HG02798 (cell line): ENCODE measurements around the gene WWOX.

Experiments
- ATAC-seq: cut with Tn5 transposase; IDR thresholded peaks from one replicate; pipeline ENCODE4 v1.9.1; 2021; ENCODE audit warnings: mild to moderate bottlenecking; ENCODE audit not compliant: unreplicated experiment, poor library complexity

The WWOX gene

DNA sequence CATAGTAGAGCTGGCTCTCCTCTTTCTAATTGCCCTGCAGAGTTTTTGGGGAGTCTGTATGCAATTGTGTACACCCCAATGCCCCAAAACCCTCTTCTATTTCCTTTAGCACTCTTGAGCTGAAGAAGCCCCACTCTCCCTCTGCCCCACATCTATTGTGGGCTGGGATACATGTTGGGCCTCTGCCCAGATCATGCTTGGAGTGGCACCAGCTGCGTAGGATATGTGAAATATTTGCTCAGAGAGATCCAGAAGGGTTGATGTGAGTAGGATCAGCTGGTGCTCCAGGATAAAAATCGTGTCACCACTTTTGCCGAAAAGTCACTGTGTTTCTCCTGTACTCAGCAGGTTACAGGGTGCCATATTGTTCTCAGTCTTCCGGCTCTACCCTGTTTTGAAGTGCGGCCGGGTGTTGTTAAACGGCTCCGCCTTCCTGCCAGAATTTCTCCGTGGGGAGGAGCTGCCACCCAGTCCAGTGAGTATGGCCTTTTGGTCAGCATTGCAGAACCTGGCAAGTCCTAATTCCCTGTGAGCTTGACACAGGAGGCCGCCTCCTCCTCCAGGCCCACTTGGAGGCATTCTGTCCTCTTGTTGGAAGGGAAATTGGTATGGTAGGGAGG is 664.5 kb downstream of the WWOX start:
- ATAC-seq = no peak

DNA sequence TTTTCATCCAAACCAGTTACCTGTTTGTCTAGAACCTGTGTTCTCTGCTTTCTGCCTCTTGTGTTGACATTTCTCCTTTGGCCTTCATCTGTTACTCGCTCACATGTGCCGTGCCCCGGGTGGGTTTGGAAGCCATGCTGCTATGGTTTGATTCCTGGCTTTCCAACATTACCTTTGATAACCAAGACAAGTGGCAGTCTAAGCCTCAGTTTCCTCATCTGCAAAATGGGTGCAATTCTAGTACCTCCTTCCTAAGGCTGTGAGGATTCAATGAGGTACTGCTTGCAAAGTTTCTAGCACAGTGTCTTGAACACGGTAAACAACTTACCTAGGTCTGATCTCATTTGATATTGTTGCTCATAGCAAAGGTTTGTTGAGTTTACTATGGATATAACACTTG is 665.0 kb downstream of the WWOX start:
- no peak for ATAC-seq

DNA sequence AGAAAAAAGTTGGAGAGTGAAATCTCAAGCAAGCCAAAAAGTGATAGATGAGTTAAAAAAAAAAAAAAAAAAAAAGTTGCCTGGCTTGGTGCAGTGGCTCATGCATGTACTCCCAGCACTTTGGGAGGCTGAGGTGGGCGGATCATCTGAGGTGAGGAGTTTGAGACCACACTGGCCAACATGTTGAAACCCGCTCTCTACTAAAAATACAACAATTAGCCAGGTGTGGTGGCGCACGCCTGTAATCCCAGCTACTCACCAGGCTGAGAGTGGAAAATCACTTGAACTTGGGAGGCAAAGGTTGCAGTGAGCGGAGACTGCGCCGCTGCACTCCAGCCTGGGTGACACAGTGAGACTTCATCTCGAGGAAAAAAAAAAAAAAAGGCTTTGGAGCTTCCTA is 668.8 kb downstream of the WWOX start:
- ATAC-seq = no peak

DNA sequence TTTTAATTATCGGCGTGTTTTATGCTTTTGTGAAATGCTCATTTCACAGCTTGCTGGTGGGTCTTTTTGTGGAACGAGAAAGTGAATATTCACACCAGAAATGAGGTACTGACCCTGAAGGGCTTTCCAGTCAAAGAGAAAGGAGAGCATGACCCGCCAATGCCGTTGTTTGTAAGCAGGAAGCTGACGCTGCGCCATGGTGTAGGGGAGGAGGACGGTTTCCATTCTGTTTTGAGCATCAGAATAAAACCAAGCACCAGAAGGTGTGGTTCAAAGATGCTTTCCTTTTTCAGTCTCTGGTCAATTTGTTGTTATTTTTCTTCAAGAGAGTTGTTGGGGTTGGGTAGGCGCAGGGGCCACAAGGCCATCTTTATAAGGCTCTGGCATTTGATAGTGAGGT is 669.3 kb downstream of the WWOX start:
- ATAC-seq = peak; percentile 53

DNA sequence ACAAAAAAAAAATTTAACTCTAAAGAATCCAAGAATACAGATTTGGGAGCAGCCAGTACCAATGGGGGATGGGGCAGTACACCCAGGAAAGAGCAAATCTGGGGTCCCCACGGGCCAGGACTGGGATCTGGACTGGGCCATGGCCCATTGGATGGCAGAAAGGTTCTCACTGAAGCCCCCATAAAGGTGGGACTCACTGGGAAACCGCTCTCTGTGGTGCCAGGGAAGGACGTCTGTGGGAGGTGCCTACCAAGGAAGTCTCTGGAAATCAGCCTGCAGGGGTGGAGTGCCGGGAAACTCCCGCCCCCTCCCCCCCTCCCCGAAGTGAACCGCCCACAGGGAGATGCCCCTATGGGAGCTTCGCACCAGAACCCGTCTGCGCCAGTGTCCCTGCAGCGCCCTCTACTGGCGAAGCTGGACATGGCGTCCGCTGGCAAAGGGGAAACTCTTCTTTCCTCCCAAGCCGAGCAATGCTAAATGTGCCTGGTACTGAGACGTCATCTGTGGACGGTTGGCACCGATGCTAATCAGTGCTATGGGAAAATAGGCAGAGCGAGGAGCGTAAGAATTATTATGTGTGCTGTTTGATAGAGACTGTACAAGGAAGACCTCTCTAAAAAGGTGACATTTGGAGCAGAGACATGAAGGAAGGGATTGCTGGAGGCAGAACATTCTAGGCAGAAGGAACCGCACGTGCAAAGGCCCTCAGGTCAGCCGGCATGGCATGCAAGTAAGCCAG is 671.1 kb downstream of the WWOX start:
- ATAC-seq = peak; percentile 83

DNA sequence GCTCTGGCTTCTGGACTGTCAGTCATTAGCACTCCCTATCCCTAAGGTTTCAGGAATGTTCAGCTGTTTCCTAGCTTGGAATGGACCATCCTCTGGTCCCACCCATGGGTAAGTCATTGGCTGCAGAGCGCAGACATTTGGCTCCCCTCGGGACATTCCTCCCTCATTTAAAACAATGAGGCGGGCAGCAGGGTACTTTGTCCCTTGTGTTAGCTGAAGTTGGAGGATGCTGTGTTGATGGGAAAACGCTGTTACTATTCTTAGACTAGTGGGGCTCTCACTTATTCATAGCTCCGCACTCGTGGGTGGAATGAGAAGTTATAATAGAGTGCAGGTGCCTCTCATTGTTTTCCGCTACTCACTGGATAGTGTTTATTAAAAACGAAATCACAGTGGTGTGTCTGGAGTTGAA is 673.8 kb downstream of the WWOX start:
- ATAC-seq = no peak

DNA sequence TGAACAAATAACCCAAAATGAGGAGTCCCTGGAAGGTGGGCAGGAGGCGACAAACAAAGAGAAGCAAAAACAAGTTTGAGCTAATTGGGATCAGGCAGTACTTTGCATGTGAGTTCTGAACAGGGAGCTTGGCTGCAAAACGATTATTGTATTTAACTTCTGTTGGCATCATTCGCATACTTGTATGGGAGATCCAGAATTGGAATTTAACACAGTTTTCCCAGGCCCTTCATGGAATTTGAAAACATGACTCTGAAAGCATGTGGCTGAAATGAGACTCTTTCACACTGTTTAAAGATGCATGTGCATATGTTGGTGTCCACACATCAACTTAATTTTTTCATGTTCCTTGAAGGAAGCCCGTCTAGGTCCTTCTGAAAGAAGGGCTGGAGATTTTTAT is 674.3 kb downstream of the WWOX start:
- no peak for ATAC-seq

DNA sequence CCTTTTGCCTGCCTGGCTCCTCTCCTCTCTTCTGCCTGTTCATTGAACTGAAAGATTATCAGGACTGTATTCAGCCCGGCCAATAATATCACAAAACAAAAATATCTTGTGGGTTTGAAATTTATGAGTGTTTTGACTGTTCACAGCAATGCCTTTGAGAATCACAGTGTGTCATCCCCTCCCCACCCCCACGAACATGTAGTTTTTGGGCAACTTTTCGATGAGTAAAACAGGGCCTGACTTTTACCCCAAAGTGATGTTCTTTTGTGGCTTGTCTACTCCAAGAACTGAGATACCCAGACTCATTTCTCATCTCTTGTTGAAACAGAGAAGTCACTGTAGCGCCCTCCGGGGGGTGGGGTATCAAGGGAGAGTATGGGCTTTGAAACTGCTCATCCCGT is 675.7 kb downstream of the WWOX start:
- ATAC-seq = no peak

DNA sequence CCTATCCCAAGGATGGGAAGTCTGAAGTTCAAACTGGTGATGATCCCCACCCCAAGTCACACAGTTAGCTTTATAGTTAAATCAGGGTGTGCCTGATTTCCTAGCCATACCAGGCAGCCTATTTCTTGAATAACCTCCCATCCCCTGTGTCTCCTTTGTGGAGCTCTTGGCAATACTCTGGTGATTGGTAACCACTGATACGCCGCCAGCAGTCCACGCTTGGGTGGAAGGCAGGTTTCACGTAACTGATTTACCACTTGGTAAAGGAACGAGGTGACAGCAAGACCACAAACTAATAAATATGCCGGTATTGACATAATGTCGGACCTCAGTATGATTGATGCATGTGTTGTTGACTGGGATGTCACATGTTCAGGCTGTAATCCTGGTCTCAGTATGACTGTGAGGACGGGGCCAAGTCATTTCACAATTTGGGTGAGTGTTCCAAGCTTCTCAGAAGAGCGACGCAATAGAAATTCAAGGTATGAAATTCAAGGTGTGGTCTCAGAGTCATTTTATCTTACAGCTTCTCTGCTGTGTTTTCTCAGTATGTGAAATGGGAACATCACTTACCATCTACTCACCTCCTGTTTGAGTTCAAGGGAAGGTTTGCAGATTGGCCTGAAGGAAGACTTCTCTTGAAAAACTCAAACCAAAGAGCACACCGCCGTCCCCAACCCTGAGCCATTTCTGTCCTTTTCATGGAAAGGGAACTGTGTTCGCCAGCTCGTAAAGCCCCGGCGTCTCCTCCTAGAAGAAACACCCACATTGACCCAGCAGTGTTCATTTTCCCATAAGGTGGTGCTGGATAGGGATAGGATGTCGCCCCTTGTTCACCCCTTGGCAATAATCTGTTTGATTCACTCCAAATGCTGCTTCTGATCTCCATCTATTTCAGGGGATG is 678.9 kb downstream of the WWOX start:
- ATAC-seq = no peak

DNA sequence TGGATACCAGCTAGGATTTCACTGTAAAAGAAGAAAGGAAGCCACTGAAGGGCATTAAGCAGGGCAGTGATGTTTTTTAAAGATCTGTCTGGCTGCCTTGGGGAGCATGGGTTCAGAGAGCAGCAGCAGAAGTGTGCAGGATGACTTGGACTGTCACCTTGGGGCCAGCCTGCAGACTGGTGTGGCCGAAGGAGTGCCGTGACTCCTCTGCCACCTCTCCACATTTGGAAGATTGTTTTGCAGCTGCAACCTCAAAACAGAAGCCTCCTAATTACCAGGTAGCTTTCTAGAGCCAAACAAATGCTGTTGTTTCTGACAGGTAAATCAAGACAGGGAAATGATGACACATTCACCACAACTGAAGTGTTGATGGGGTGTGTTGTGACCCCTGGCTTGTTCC is 681.4 kb downstream of the WWOX start:
- ATAC-seq = no peak

DNA sequence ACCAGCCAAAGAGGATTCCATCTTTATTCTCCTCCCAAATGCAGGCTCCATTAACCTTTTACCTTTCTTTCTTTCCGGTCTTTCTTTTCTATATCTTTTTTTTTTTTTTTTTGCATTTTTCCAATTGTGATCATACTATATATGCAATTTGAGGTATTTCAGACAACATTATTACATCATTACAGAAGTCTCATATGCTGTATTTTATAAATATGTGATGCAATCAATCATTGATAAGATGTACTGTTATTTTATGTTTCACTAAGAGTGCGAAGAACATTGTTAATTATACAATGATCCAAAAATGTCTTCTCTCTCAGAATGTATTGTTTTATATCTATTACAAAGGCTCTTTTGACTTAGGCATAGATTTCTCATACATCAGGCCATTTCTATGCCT is 683.1 kb downstream of the WWOX start:
- no peak for ATAC-seq

DNA sequence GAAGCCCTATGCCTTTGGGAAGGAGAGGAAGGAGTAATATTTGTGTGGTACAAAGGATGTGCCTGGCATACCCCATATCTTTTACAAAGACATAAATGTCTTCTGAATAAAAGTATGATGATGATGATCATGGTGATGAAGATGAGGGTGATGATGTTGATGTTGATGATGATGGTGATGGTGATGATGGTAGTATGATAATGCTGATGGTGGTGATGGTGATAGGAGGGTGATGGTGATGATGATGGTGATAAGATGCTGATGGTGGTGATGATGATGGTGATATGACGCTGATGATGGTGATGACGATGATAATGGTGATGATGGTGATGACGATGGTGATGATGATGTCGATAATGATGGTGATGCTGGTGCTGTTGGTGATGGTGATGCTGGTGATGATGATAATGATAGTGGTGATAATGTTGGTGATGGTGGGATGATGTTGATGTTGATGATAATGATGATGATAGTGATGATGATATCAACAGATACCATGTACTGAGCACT is 684.2 kb downstream of the WWOX start:
- ATAC-seq = no peak

DNA sequence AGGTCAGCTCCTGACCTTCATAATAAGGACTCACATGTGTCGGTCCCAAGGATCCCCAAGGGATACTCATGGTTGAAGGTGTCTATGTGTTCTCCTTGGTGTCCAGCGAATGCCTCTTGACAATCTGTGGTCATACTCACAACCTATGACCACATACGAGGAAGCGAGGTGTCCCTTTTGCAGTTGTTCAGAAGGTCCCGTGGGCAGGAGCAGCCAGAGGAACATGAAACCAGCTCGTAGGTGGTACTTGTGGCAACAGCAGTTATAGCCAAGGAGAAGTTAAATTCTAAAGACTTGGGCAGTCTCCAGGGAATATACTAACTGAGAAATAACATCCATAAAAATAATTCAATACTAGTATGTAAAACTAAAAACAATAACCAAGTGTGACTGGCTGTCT is 685.3 kb downstream of the WWOX start:
- ATAC-seq = no peak

DNA sequence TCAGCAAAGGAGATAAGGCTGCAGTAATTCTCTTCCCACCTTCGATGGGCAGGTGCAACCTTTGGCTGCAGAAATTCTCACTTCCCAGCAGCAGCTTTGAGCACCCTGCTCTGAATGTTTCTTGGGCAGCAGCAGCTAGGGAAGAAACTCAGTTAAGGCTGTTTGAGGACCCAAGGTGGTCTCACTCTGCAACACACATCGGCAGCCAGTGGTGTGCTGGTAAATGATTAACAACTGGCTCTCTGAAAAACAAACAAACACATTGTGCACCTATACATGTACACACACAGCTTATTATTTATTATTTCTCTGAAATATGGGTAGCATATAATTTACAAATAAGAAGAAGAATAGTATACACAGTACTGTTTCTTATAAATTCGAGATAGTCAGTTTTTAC is 685.8 kb downstream of the WWOX start:
- no peak for ATAC-seq

DNA sequence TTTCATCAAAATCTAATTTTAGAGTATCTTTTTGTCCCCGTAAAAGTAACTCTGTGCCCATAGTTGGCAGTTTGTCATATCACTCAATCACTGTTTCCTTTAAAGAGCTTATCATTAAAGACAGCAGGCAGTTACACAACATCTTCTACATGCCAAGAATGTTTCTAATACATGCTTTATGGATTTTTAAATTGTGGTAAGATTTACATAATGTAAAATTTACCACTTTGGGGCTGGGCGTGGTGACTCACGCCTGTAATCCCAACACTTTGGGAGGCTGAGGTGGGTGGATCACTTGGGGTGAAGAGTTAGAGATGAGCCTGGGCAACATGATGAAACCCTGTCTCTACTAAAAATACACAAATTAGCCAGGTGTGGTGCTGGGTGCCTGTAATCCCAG is 687.2 kb downstream of the WWOX start:
- ATAC-seq = no peak

DNA sequence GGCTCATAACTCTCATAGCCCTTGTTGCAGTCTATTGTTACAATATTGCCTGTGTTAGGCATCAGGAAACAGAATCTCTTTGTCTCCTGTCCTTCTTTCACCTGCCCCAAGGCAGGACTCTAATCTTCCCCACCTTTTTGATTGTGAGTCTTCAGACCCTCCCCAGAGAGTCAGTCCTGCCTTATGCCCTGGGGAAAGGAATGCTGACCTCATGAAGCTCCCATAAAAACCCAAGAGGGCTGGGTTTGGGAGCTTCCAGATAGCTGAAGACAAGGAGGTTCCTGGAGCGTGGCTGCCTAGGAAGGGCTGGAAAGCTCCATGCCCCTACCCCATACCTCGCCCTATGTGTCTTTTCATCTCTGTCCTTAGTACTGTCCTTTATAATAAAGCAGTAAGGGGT is 688.8 kb downstream of the WWOX start:
- ATAC-seq = no peak

DNA sequence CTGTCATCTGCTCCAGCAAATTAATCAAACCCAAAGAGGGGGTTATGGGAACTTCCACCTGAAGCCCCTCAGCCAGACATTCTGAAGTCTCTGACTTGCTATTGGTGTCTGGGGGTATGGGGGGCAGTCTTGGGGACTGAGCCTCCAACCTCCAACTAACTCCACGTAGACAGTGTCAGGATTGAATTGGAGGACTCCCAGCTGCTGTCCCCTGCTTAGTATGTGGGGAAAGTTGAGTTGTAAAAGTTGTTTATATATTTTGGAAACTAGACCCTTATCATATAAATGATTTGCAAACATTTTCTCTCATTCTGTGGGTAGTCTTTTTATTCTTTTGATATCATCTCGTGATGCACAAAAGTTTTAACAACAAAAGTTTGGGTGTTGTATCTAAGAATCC is 689.2 kb downstream of the WWOX start:
- ATAC-seq = no peak

DNA sequence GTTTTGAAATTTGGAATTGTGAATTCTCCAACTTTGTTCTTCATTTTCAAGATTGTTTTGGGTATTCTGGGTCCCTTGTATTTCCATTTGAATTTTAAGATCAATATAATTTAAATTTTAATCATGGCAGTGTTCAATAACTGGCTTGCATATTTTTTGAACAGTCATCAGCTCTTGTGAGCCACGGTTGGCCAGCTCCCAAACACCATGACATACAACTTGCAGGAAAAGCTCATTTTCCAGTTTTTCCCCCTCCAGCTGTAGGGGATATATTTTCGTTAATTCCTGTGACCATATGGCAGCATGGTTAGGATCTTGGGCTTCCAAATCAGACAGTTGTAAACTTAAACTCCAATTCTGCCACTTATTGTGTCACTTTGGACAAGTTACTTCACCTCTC is 690.1 kb downstream of the WWOX start:
- no peak for ATAC-seq

DNA sequence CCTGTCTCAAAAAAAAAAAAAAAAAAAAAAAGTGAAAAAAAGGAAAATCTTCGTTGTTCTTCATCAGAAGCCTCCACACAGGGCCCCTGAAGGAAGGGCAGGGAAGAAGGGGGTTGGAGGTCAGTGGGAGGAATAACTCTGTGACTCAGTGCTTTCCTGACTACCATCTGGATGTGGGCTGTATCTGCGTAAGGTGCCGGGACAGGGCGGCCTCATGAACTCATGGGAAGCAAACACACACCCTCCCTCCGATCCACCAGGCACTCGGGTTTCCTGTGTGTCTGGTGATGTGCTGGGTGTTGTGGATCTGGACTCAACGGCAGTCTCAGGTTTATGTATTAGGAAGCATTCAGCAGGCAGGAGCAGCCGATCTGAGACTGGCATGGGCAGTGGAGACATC is 691.6 kb downstream of the WWOX start:
- ATAC-seq = no peak

DNA sequence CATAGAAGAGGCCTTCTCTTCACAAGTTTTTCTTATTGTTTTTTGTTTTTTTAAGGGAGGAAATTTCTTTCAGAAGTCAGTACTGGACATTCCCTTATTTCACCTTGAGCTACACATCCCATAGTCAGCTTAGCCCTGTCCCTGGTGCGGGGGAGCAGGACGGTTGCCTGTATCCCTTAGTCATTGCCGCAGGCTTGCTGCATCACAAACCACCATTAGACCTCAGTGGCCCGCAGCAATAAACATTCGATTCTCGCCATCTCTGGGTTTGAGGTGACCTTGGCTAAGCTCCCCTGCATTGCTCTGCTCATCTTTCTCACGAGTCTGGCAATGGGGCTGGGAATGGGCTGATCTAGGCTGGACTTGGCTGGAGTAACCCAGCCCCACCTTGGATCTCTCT is 692.5 kb downstream of the WWOX start:
- ATAC-seq = no peak

DNA sequence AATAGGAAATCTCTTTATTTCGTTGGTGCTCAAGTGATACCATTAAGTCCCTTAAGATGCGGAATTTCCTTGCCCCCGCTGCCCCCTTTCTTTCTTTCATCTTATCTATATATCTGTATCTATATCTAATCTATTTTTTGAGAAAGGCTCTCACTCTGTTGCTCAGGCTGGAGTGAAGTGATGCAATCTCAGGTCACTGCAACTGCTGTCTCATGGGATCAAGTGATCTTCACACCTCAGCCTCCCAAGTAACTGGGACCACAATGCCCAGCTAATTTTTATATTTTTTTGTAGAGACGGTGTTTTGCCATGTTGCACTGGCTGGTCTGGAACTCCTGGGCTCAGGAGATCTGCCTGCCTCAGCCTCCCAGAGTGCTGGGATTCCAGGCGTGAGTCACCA is 693.5 kb downstream of the WWOX start:
- no peak for ATAC-seq
